ENCODE measurements around the gene GJB5.
"Not testable (repeated sequence)": the region's sequence is repeated elsewhere in the genome, so short reads cannot be mapped to it uniquely, and the experiment has no call there.

Gene GJB5

GRCh38 chr1:34721241-34721640, 33.6 kb upstream of the GJB5 start:
- H3K27me3 ChIP-seq = peaks cover 0 to under 1% of the 10 kb centered on the region in 2 donors
- TF ChIP-seq, protein P1, sequence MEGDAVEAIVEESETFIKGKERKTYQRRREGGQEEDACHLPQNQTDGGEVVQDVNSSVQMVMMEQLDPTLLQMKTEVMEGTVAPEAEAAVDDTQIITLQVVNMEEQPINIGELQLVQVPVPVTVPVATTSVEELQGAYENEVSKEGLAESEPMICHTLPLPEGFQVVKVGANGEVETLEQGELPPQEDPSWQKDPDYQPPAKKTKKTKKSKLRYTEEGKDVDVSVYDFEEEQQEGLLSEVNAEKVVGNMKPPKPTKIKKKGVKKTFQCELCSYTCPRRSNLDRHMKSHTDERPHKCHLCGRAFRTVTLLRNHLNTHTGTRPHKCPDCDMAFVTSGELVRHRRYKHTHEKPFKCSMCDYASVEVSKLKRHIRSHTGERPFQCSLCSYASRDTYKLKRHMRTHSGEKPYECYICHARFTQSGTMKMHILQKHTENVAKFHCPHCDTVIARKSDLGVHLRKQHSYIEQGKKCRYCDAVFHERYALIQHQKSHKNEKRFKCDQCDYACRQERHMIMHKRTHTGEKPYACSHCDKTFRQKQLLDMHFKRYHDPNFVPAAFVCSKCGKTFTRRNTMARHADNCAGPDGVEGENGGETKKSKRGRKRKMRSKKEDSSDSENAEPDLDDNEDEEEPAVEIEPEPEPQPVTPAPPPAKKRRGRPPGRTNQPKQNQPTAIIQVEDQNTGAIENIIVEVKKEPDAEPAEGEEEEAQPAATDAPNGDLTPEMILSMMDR (IDR thresholded peaks at IDR 0.05) = no peak
- intact Hi-C loops (cut with DNase I; ENCODE audit: low total_unique reads) = no loop called here

GRCh38 chr1:34721646-34722355, 33.0 kb upstream of the GJB5 start:
- no peak overlapping the region for H3K4me3 ChIP-seq
- H3K36me3 ChIP-seq = no peaks in the 10 kb centered on the region
- no peaks in the 10 kb centered on the region for H3K9me3 ChIP-seq
- no peak for DNase-seq
- no peaks in the 10 kb centered on the region for H3K4me1 ChIP-seq
- H3K27me3 ChIP-seq = peaks cover 0 to 4% of the 10 kb centered on the region in 2 donors
- intact Hi-C loops (cut with DNase I; ENCODE audit: low total_unique reads) = no loop called here
- no peak overlapping the region for H3K27ac ChIP-seq
- TF ChIP-seq, protein P1 (IDR thresholded peaks at IDR 0.05) = no peak

More at GRCh38 chr1:34721241-34721640, 33.6 kb upstream of the GJB5 start:
- DNase-seq = no peak
- Histone ChIP-seq H3K36me3 (no peaks in the 10 kb centered on the region), H3K27ac (no peak overlapping the region), H3K4me1 (no peaks in the 10 kb centered on the region), H3K4me3 (no peak overlapping the region), H3K9me3 (no peaks in the 10 kb centered on the region)

- no peak overlapping the region for H3K4me3 ChIP-seq
- H3K4me1 ChIP-seq = no peaks in the 10 kb centered on the region
- intact Hi-C loops (cut with DNase I; ENCODE audit: low total_unique reads) = no loop called here
- no peak overlapping the region for H3K27ac ChIP-seq
- no peaks in the 10 kb centered on the region for H3K36me3 ChIP-seq
- H3K9me3 ChIP-seq = no peaks in the 10 kb centered on the region
- DNase-seq = peak in 1 of 2 donors; percentile 17
- TF ChIP-seq, protein P1 (IDR thresholded peaks at IDR 0.05) = no peak
- H3K27me3 ChIP-seq = peaks cover 0 to 4% of the 10 kb centered on the region in 2 donors
Measured at GRCh38 chr1:34726861-34727260, 28.0 kb upstream of the GJB5 start.

DNA sequence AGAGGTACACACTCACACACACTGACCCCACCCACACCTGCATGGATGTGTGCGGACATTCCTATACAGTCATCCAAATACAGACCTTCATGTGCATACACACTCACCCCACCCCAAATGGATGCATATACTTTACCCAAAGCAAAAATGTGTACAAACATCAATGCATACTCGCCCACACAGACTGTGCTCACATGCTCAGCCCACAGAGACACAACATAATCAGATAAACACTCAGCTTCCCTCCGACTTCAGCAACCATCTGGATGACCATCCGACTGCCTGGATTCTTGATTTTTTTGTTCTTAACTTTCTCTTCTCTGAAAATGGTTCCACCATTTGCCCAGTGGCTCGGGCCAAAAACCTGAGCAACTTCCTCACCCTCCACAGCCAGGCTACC, 24.4 kb upstream of the GJB5 start:
- TF ChIP-seq, protein P1 (IDR thresholded peaks at IDR 0.05) = no peak
- Histone ChIP-seq H3K4me1 (no peaks in the 10 kb centered on the region), H3K9me3 (no peaks in the 10 kb centered on the region), H3K36me3 (no peaks in the 10 kb centered on the region), H3K27me3 (peaks cover 0 to 4% of the 10 kb centered on the region in 2 donors), H3K27ac (no peak overlapping the region), H3K4me3 (no peak overlapping the region)
- peak in 1 of 2 donors; percentile 27 for DNase-seq
- intact Hi-C loops (cut with DNase I; ENCODE audit: low total_unique reads) = no loop called here

DNA sequence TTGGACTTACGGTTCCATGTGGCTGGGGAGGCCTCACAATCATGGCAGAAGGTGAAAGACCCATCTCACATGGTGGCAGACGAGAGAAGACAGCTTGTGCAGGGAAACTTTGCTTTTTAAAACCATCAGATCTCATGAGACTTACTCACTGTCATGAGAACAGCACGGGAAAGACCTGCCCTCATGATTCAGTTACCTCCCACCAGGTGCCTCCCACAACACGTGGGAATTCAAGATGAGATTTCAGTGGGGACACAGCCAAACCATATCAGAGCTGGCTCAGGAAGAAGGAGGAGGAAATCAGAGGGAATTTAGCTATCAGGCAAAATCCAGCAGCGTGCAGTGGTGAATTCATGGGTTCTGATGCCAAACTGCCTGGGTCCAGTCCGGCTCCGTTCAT, 22.0 kb upstream of the GJB5 start:
- not testable (repeated sequence) for H3K36me3 ChIP-seq

DNA sequence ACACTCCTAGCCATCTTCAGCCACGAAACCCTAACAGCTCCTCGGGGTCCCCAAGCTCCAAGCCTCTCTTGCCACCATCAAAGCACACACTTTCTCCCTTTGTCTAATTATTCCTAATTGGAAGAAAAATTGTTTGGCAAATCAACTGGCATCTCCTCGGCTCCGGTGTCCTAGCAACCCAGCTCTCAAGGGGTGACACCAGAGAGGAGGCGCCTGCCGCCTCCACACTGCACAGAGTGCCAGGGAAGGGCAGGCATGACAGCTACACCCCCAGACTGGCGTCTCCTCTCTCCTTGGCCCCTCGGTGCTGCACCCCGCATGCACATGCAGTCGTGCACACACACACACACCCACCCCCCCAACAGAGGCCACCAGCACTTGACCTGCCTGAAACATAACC, 18.2 kb upstream of the GJB5 start:
- intact Hi-C loops (cut with DNase I; ENCODE audit: low total_unique reads) = no loop called here

More for the DNA sequence above, 22.0 kb upstream of the GJB5 start:
- DNase-seq = peak in 1 of 2 donors; percentile 15
- H3K27ac ChIP-seq; H3K9me3 ChIP-seq; H3K4me3 ChIP-seq; H3K27me3 ChIP-seq; H3K4me1 ChIP-seq; intact Hi-C loops (cut with DNase I; ENCODE audit: low total_unique reads): not testable (repeated sequence)

GRCh38 chr1:34737236-34737635, 17.6 kb upstream of the GJB5 start:
- H3K4me1 ChIP-seq; H3K4me3 ChIP-seq; H3K9me3 ChIP-seq; H3K36me3 ChIP-seq; intact Hi-C loops (cut with DNase I; ENCODE audit: low total_unique reads); H3K27ac ChIP-seq; DNase-seq: not testable (repeated sequence)
- peaks cover 0 to 10% of the 10 kb centered on the region in 2 donors for H3K27me3 ChIP-seq

More for the DNA sequence above, 18.2 kb upstream of the GJB5 start:
- Histone ChIP-seq H3K4me3 (no peak overlapping the region), H3K9me3 (no peaks in the 10 kb centered on the region), H3K27me3 (peaks cover 0 to 7% of the 10 kb centered on the region in 2 donors), H3K36me3 (no peaks in the 10 kb centered on the region), H3K27ac (no peak overlapping the region), H3K4me1 (no peaks in the 10 kb centered on the region)
- no peak for DNase-seq
- TF ChIP-seq, protein P1 (IDR thresholded peaks at IDR 0.05) = no peak
